AG04450 (cell line): ENCODE measurements around the gene MLC1. TPM values are rescaled to one million over a fixed set of nuclear protein-coding genes. Genes with fewer than 3 reads are reported as not detected.

Experiments
- CTCF ChIA-PET: fragments of 300-600, 350-600 bp; formaldehyde crosslinking; extraction: SDS; loops from one replicate; lab custom pipeline; 2022; ENCODE audit warnings: antibody characterized with exemption, inconsistent platforms; lab: Charles Lee
- POLR2A ChIA-PET: fragments of 350-600 bp; formaldehyde crosslinking; extraction: SDS; loops from one replicate; lab custom pipeline; 2021; ENCODE audit warnings: antibody characterized with exemption, inconsistent platforms; lab: Yijun Ruan, JAX
- DNase-seq: peaks from one replicate; pipeline ENCODE4 v3.0.0-alpha.2; 2011; ENCODE audit warnings: low read depth, low spot score
- H3K27ac ChIP-seq: one replicate; pipeline ENCODE4 v1.5.1; 2012; ENCODE audit warnings: low read depth, low read length, control low read depth
- H3K27me3 ChIP-seq: one replicate; pipeline ENCODE4 v1.6.0; 2012; ENCODE audit warnings: low read length; ENCODE audit not compliant: control insufficient read depth, insufficient read depth
- H3K4me3 ChIP-seq: 2 replicates; pipeline ENCODE4 v1.5.1; 2011; ENCODE audit warnings: mild to moderate bottlenecking, low read depth, low read length, control low read depth
- H3K9me3 ChIP-seq: 2 replicates; pipeline ENCODE4 v1.5.1; 2012; ENCODE audit warnings: low read length; ENCODE audit not compliant: control insufficient read depth, insufficient read depth
- polyA plus RNA-seq: library from polyadenylated mRNA; depleted of rRNA; stranded (reverse); fragments of >200 nt; gene quantifications from 2 replicates; pipeline ENCODE4 v1.2.3, GENCODE V29; 2011
- TF ChIP-seq, protein P1 (sequence below): IDR thresholded peaks from 2 replicates; pipeline ENCODE4 v1.5.1; 2011; ENCODE audit warnings: low read depth, low read length, control low read depth, inconsistent platforms

MLC1 gene
- polyA plus RNA-seq, 1 experiment: 0.27 TPM

DNA sequence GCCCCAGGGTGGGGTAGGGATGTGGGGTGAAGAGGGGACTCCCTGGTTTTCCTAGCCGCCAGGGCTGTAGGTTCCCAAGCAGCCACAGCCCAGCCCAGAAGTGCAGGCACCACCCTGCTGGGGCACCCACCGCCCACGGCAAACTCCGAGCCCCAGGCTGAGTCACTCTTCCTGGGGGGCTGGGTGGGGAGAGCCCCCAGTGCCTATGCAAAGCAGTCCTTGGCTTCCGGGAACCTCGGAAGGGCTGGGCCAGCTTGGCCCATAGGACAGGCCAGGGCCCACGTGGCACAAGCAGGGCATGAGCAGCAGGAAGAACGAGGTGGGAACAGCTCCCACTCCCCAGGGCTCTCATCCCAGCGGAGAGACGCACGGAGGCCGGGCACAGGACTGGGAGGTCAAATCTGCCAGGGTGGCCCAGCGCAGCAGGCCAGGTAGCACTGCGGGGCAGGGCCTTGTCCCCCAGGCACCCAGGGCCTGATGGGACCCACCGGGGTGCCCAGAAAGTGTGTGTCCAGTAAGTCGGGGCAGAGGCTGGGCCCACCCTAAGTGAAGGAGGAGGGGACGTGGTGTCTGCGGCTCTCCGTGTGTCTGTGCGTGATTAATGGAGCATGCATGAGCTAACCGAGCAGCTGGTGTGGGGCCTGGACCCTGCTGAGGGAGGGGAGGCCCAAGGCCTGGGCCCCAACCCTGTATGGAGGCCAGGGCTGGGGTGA is 68.1 kb downstream of the MLC1 start:
- Histone ChIP-seq H3K27ac (no peak overlapping the region), H3K27me3 (peaks cover 54% of the 10 kb centered on the region), H3K4me3 (no peak overlapping the region), H3K9me3 (peaks cover 4% of the 10 kb centered on the region)
- CTCF ChIA-PET: no interaction called here
- no peak for DNase-seq
- POLR2A ChIA-PET: no interaction called here
- TF ChIP-seq, protein P1, sequence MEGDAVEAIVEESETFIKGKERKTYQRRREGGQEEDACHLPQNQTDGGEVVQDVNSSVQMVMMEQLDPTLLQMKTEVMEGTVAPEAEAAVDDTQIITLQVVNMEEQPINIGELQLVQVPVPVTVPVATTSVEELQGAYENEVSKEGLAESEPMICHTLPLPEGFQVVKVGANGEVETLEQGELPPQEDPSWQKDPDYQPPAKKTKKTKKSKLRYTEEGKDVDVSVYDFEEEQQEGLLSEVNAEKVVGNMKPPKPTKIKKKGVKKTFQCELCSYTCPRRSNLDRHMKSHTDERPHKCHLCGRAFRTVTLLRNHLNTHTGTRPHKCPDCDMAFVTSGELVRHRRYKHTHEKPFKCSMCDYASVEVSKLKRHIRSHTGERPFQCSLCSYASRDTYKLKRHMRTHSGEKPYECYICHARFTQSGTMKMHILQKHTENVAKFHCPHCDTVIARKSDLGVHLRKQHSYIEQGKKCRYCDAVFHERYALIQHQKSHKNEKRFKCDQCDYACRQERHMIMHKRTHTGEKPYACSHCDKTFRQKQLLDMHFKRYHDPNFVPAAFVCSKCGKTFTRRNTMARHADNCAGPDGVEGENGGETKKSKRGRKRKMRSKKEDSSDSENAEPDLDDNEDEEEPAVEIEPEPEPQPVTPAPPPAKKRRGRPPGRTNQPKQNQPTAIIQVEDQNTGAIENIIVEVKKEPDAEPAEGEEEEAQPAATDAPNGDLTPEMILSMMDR: no peak

DNA sequence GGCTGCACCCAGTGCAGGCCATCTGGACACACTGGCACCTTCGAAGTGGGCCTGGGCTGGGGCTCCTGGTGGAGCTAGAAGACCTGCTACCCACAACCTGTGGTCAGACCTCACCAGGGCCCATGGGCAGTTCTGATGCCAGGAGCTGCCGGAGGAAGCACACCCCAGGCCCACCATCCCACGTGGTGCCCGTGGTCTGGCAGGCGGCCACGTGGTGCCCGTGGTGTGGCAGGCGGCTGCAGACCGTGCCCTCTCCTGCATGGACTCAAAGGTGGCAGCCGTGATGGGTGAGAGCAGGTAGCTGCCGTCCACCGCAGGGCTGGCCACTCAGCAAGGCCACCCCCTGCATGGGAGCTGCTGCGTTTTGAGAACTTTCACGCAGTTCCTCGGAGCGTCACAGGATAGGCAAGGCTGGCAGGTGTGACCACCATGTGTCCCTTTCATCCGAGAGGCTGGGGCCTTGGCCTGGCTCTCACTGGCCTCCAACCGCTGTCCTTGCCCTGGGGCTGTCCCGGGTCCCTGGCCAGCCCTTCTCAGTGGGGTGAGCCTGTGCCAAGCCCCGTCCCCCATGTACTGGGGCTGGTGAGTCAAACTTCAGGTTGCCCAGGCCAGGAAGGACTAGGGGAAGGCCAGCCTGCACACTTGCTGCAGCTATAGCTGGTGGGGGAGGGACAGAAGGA is 68.8 kb downstream of the MLC1 start:
- Histone ChIP-seq H3K9me3 (peaks cover 4% of the 10 kb centered on the region), H3K27me3 (peaks cover 61% of the 10 kb centered on the region), H3K4me3 (no peak overlapping the region), H3K27ac (no peak overlapping the region)
- CTCF ChIA-PET: no interaction called here
- POLR2A ChIA-PET: no interaction called here
- TF ChIP-seq, protein P1: no peak
- DNase-seq: no peak

DNA sequence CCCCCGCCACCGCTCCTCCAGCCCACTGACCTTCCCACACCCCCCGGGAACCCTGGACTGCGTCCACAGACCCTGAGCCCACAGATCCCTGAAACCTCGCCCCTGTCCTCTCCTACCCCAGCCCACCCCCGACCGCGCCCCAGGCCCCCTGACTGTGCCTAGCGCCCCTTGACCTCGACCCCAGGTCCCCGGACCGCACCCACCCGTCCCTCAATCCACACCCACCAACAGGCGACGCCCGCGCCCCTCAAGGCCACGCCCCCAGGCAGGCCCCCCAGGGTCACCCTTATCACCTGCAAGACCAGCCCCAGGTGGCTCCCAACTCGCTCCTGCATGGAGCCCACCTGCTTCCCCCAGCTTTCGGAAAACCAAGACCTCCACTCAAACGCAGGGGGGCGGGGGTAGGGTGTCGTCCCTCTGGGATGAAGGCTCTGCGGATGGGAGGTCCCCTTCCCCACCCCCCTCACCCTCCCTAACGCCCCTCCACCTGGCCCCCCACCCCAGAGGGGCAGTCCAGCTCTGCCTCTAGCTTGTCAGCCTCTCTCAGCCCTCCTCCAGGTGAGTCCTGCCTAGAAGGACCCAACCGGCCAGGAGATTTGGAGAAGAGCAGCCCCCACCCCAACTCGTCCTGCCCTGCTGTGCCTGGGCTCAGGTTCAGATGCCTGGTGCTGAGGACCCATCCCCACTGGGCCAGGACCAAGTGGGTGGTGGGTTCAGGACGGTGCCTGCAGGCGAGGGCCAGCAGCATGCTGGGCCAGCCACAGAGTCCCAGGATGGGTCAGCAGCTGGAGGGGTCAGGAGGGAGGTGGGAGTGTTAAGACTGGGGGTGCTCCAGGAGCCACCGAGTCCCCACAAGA is 69.5 kb downstream of the MLC1 start:
- Histone ChIP-seq H3K27me3 (peaks cover 67% of the 10 kb centered on the region), H3K4me3 (no peak overlapping the region), H3K27ac (no peak overlapping the region), H3K9me3 (peaks cover 4% of the 10 kb centered on the region)
- ChIA-PET POLR2A (no interaction called here), CTCF (no interaction called here)
- TF ChIP-seq, protein P1: no peak
- no peak for DNase-seq

DNA sequence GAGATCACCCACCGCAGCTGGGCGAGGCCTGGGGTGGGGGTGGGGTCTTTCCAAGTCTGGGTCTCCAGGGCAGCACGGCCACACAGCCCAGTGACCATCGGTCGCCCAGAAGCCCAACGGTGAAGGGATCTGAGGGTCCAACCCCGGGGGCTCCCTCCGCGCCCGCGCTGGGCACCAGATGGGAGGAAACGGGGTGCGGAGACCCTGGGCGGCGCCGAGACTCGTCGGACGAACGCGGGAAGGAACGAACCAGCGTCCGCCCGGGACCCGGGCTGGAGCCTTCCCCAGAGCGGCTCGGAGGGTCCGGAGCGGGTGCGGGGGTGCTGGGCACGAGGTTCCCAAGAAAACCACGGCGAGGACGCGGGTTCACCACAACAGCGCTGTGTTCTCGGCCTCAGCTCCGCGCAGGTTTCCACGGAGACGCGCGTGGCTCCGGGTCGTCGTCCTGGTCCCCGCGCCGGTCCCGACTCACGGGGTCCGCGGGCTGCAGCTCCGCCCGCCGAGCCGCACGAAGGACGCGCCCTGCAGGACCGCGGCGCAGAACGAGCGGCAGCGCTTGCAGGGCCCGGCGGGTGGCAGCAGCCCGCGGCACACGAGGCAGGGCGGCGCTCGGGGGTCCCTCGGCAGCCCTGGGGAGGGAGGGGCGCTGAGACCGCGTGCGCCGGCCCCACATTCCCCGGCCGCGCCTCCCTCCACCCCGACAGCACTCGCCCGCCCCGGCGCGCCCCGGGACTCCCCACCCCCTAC is 70.4 kb downstream of the MLC1 start:
- Histone ChIP-seq H3K9me3 (peaks cover 4% of the 10 kb centered on the region), H3K4me3 (no peak overlapping the region), H3K27ac (no peak overlapping the region), H3K27me3 (peaks cover 74% of the 10 kb centered on the region)
- TF ChIP-seq, protein P1: no peak
- POLR2A ChIA-PET: no interaction called here
- CTCF ChIA-PET: no interaction called here
- DNase-seq: no peak
